ENCODE results near the gene CENPV.
"Not testable (repeated sequence)": the region's sequence is repeated elsewhere in the genome, so short reads cannot be mapped to it uniquely, and the experiment has no call there.

The CENPV gene

GRCh38 chr17:16313139-16314090, 39.9 kb downstream of the CENPV start:
- DNase-seq (ENCODE audit: low spot score): no peak

GRCh38 chr17:16312061-16312460, 41.2 kb downstream of the CENPV start:
- not testable (repeated sequence) for DNase-seq (ENCODE audit: low spot score)

- DNase-seq (ENCODE audit: low spot score): no peak
Measured at GRCh38 chr17:16306211-16306610, 47.1 kb downstream of the CENPV start.

- DNase-seq (ENCODE audit: low spot score): no peak
Measured at GRCh38 chr17:16304830-16305229, 48.4 kb downstream of the CENPV start.

GRCh38 chr17:16302856-16303255, 50.4 kb downstream of the CENPV start:
- no peak for DNase-seq (ENCODE audit: low spot score)

GRCh38 chr17:16301963-16302855, 51.1 kb downstream of the CENPV start:
- no peak for DNase-seq (ENCODE audit: low spot score)

- DNase-seq (ENCODE audit: low spot score): no peak
Measured at GRCh38 chr17:16300554-16300953, 52.7 kb downstream of the CENPV start.

GRCh38 chr17:16298140-16298662, 55.1 kb downstream of the CENPV start:
- DNase-seq (ENCODE audit: low spot score): no peak

GRCh38 chr17:16297367-16298139, 55.7 kb downstream of the CENPV start:
- no peak for DNase-seq (ENCODE audit: low spot score)

- not testable (repeated sequence) for DNase-seq (ENCODE audit: low spot score)
Measured at GRCh38 chr17:16296072-16296471, 57.2 kb downstream of the CENPV start.

- DNase-seq (ENCODE audit: low spot score): no peak
Measured at GRCh38 chr17:16294560-16294959, 58.7 kb downstream of the CENPV start.

- no peak for DNase-seq (ENCODE audit: low spot score)
Measured at GRCh38 chr17:16293931-16294330, 59.3 kb downstream of the CENPV start.

All from left forelimb (tissue), 1 donor.